ENCODE measurements around the gene NEUROD4.
A peak's percentile ranks its signal among the peaks of the same experiment; 100 is the strongest.

The NEUROD4 gene

DNA sequence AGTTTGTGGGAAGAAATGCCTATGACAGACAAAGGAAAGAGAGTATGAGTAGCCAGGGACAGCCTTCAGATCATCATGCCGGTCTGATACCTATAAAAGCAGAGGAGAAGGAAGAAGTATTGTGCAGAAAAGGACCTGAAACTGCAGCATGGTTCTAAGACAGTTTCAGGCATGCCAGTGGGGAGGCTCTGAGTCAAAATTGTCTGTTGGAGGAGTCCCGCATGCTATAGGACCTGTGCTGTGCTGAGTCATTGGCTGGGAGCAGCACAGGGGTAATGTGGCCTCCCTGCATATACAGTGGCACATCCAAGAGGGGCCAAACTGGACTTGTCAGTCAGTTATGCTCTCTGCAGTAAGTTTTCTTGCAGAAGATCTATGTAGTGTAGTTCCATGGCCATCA lies 40.7 kb downstream of the NEUROD4 start:
- no peak for DNase-seq (ENCODE audit: low spot score)

DNA sequence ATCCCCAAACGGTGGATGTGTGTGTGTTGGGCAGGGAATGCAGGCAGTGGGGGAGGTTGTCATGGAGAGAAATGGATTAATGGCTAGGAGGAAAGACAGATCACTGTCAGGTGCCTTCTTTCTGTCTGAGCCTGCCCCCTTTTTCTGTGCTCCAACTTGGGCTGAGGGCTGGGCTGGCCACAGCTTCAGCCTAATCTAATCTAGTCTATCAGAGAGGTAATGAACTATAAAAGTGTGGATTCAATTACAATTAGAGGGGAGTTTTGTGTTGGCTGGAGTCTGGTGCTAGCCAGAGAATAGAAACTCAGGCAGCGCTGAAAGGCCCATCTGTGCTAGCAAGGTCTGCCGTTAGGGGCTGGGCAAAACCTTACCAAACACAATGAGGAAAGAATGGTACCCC lies 41.2 kb downstream of the NEUROD4 start:
- no peak for DNase-seq (ENCODE audit: low spot score)

DNA sequence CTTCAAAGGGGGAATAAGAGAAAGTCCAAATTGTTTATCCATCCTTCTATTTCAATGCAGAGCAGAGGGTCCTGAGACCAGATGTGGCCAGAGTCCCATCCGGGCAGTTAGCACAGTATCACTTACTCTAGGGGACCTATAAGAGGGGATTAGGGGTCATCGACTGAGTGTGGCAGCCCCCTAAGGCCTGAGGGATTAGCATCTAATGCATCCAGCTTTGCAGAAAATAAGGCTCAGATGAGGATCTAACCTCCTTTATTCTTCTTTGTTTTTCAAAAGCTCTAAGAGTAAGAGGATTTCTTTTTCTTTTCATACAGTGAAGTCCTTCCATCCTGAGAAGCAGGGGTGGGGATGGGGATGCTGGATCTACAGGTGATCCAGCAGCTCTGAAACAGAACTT lies 43.5 kb downstream of the NEUROD4 start:
- DNase-seq (ENCODE audit: low spot score): no peak

DNA sequence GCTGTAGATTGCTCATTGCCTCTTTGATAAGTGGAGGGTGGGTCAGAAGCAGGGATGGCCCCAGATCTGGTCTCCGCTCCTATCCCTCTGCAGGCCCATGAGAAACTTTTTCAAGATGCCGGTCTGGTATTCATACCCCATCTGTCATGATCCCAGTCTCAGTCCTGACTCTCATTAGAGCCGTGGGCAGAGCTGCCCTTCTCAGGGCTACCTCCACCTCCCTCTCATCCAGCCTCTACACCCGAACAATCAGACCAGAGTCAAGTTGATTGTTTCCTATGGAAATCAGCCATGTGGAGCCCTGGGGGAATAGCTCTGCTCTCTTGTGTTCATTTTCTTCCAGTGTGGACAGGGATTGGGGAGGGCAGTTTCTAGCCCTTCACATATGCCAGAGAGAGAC lies 45.8 kb downstream of the NEUROD4 start:
- no peak for DNase-seq (ENCODE audit: low spot score)

DNA sequence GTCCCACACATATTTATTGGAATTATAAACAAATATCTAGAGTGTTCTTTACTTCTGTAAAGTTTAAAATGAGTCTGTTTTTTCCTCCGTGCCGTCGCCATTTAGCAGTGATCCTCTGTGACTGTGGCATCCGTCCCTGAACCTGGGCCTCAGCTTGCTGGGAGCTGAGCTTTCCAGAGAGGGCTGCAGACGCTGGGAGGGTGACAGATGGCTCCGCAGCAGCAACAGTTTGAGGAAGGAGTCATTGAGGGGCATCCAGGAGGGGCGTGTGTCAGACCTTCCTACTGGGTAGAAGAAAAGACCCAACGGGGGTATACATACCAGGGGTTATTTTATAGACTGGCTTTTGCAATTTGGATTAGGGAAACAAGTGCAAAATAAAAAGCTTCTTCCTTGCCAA lies 47.9 kb downstream of the NEUROD4 start:
- no peak for DNase-seq (ENCODE audit: low spot score)

DNA sequence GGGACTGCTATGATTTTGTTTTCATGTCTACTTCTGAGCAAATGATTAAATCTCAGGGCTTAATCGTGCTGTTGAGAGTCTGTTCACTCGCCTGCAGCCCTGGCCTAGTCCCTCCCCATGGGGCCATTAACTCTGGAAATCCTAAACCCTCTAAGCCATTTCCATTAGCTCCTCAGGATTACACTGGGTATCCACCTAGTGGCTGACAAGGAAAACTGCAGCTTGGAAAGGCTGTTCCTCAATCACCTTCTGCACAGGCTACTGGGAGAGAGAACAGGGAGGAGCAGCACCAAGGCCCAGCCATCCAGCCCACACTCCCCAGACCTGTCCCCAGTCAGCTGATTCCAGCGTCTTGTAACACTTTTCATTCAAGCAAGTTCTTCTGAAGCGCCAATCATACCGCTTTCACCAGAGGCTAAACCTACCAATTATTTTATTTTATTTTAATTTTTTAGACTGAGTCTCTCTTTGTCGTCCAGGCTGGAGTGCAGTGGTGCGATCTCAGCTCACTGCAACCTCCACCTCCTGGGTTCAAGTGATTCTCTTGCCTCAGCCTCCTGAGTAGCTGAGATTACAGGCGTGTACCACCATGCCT lies 48.7 kb downstream of the NEUROD4 start:
- DNase-seq (ENCODE audit: low spot score): peak; percentile 23

DNA sequence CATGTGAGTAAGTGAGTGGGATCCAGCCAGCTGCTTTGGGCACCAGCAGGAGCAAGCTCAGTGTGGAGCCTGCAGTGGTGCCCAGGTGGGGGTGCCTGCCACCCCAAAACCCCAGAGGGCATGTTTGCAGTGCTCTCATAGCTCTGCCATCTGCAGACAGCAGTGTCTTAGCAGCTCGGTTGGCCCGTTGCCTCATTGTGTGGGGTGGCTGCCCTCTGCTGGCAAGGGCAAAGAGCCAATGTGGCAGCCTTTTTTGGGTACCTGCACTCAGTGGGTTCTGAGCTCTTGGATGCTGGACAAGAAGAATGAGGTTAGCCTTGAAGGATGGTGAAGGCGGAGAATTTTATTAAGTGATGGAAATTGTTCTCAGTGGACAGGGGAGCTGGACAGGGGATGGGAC lies 52.3 kb downstream of the NEUROD4 start:
- DNase-seq (ENCODE audit: low spot score): peak; percentile 77

DNA sequence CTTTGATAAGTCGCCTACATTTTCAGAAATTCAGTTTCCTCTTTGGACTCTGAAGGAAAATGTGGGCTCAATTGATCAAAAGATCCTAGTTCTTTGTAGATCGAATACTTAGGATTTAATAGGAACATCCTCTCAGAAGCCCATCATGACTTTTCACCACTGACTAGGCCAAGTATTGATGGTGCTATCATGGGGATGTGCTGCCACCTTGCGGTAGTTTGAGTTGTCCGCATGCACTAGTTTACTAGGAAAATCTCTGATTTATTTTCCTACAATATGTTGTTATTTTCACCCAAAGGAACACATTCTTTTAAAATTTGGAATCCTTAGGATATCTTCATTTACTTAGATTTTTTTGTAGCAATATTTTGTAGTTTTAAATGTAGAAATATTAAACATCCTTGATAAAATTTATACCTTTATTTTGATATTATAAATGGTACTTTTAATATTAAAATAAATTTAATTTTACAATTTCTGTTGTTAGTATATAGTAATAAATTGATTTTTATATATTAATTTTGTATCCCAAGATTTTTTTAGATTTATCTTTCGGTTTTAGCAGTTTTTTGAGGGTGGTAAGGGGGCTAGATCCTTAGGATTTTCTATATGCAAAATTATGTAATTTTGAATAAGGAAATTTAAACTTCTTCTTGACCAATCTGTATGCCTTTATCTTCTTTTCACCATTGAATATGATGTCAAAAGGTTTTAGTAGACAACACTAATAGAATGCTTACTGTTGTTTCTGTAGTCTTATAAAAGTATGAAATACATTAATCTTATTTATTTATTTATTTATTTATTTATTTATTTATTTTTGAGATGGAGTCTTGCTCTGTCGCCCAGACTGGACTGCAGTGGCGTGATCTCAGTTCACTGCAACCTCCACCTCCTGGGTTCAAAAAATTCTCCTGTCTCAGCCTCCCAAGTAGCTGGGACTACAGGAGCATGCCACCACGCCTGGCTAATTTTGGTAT lies 53.6 kb downstream of the NEUROD4 start:
- DNase-seq (ENCODE audit: low spot score): peak; percentile 73

DNA sequence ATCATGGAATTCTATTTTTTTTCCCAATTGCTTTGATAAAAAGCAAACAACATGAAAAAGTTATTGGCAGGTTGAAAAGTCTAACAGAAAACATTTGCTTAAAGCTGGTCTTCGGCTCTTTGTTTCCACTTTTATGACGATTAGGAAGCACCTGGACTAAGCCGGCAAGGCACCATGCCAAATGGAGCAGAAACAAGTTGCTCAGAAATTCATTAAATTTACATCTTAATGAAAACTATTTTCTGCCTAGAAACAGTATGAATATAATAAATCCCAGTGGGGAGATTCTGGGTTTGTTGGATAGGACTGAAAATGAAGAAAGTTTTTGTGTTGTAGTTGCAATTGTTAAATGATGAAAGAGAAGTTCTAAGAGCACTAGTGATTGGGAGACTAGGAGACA lies 55.0 kb downstream of the NEUROD4 start:
- DNase-seq (ENCODE audit: low spot score): no peak
